ENCODE data around the gene SRSF11. TPM values are rescaled to one million over a fixed set of nuclear protein-coding genes. Genes with fewer than 3 reads are reported as not detected.

SRSF11 gene
- total and polyA plus RNA-seq, 10 donors = 119 to 268 (median 184) TPM

GRCh38 chr1:70265946-70266345, 44.8 kb downstream of the SRSF11 start:
- no peak overlapping the region for H3K4me3 ChIP-seq
- no peak for TF ChIP-seq POLR2A (IDR thresholded peaks at IDR 0.05)
- no peaks in the 10 kb centered on the region for H3K27me3 ChIP-seq (replicated peaks in 1 of 7)
- intact Hi-C loops (cut with DNase I; ENCODE audit: low total_unique reads) = no loop called here
- 90 to 100% (median 94%) methylated on average over 1 of the region's 1 CpG for WGBS, 5 donors
- DNase-seq = no peak
- H3K4me1 ChIP-seq = no peaks in the 10 kb centered on the region
- no peak overlapping the region for H3K27ac ChIP-seq
- H3K9me3 ChIP-seq = peaks cover 0 to 14% (median 2%) of the 10 kb centered on the region in 8 donors
- peaks cover 0 to 80% (median 21%) of the 10 kb centered on the region in 6 donors for H3K36me3 ChIP-seq

GRCh38 chr1:70277875-70278274, 56.7 kb downstream of the SRSF11 start:
- no peak overlapping the region for H3K4me3 ChIP-seq
- no peaks in the 10 kb centered on the region for H3K9me3 ChIP-seq
- no peaks in the 10 kb centered on the region for H3K4me1 ChIP-seq
- peaks cover 0 to 89% (median 17%) of the 10 kb centered on the region in 6 donors for H3K36me3 ChIP-seq
- TF ChIP-seq POLR2AphosphoS5 (IDR thresholded peaks at IDR 0.05) (no peak), CTCF (IDR thresholded peaks at IDR 0.05 in 8 of 11, conservative IDR thresholded peaks at IDR 0.05 in 3 of 11) (no peak), POLR2A (IDR thresholded peaks at IDR 0.05) (no peak)
- intact Hi-C loops (cut with DNase I; ENCODE audit: low total_unique reads) = no loop called here
- no peak overlapping the region for H3K27ac ChIP-seq
- no peak for DNase-seq
- WGBS, 5 donors = 83 to 90% (median 87%) methylated on average over 5 of the region's 5 CpGs
- H3K27me3 ChIP-seq (replicated peaks in 1 of 7) = no peaks in the 10 kb centered on the region

GRCh38 chr1:70278710-70279109, 57.5 kb downstream of the SRSF11 start:
- no peak for DNase-seq
- H3K27ac ChIP-seq = no peak overlapping the region
- no peaks in the 10 kb centered on the region for H3K4me1 ChIP-seq
- no peaks in the 10 kb centered on the region for H3K9me3 ChIP-seq
- TF ChIP-seq POLR2A (IDR thresholded peaks at IDR 0.05) = no peak
- no peak for TF ChIP-seq POLR2AphosphoS5 (IDR thresholded peaks at IDR 0.05)
- no peak for TF ChIP-seq CTCF (IDR thresholded peaks at IDR 0.05 in 8 of 11, conservative IDR thresholded peaks at IDR 0.05 in 3 of 11)
- H3K36me3 ChIP-seq = peaks cover 0 to 88% (median 18%) of the 10 kb centered on the region in 6 donors
- 90 to 100% (median 92%) methylated on average over 1 of the region's 1 CpG for WGBS, 5 donors
- H3K27me3 ChIP-seq (replicated peaks in 1 of 7) = no peaks in the 10 kb centered on the region
- H3K4me3 ChIP-seq = no peak overlapping the region
- intact Hi-C loops (cut with DNase I; ENCODE audit: low total_unique reads) = no loop called here

GRCh38 chr1:70284366-70284765, 63.2 kb downstream of the SRSF11 start:
- Histone ChIP-seq H3K27me3 (replicated peaks in 1 of 7) (no peaks in the 10 kb centered on the region), H3K4me1 (no peaks in the 10 kb centered on the region), H3K9me3 (no peaks in the 10 kb centered on the region), H3K36me3 (peaks cover 0 to 67% (median 2%) of the 10 kb centered on the region in 6 donors), H3K4me3 (no peak overlapping the region), H3K27ac (no peak overlapping the region)
- DNase-seq = no peak
- TF ChIP-seq CTCF (IDR thresholded peaks at IDR 0.05 in 8 of 11, conservative IDR thresholded peaks at IDR 0.05 in 3 of 11) = no peak
- TF ChIP-seq POLR2A (IDR thresholded peaks at IDR 0.05) = no peak
- TF ChIP-seq POLR2AphosphoS5 (IDR thresholded peaks at IDR 0.05) = no peak
- intact Hi-C loops (cut with DNase I; ENCODE audit: low total_unique reads) = no loop called here
- 87 to 96% (median 93%) methylated on average over 2 of the region's 2 CpGs for WGBS, 5 donors

GRCh38 chr1:70286453-70286852, 65.3 kb downstream of the SRSF11 start:
- TF ChIP-seq POLR2AphosphoS5 (IDR thresholded peaks at IDR 0.05) = no peak
- TF ChIP-seq CTCF (IDR thresholded peaks at IDR 0.05 in 8 of 11, conservative IDR thresholded peaks at IDR 0.05 in 3 of 11) = no peak
- TF ChIP-seq POLR2A (IDR thresholded peaks at IDR 0.05) = no peak
- intact Hi-C loops (cut with DNase I; ENCODE audit: low total_unique reads) = no loop called here
- H3K9me3 ChIP-seq = no peaks in the 10 kb centered on the region
- H3K4me3 ChIP-seq = no peak overlapping the region
- no peaks in the 10 kb centered on the region for H3K27me3 ChIP-seq (replicated peaks in 1 of 7)
- H3K27ac ChIP-seq = no peak overlapping the region
- H3K36me3 ChIP-seq = peaks cover 0 to 69% (median 17%) of the 10 kb centered on the region in 6 donors
- H3K4me1 ChIP-seq = no peaks in the 10 kb centered on the region
- no peak for DNase-seq
- WGBS, 5 donors = 74 to 96% (median 93%) methylated on average over 5 of the region's 5 CpGs

Measured in spleen (tissue), 11 donors.